ENCODE results near the gene TRIP11.

The TRIP11 gene

DNA sequence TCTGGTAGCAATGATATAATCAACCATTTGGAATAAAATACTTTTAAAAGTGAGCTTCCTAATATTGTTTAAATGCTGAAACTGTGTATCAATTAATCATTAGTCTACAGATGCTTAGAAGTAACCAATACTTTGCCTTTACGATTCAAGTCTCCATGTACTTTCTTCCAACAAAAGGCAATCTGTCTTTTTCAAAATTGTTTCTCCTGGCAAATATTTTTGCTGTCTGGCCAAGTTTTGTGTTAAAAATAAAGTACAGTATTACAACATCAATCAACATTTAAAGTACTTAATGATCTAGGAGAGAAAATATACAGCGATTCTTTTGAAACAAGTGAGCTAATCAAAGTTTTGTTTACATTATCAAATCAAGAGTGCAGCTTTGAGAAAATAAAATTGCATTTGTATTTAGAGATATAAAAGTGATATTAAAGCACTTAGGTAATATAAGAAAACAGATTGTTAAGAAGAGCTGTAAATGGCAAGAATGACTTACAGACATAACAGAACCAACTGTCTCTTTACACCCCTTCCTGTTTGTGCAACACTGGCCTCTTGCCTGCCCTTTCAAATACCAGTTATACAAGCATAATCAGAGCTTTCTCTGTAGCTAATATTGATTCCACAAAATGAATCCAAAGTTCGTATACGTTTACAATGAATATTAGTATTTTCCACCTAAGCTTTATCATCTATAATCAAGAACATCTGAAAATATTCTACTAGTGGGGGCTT is 54.2 kb downstream of the TRIP11 start:
- Histone ChIP-seq H3K4me3 (ENCODE audit: low read depth in 1 of 2, low read length in 1 of 2) (no peak overlapping the region), H3K27me3 (no peaks in the 10 kb centered on the region), H3K4me1 (ENCODE audit: control insufficient read depth in 1 of 2, insufficient read depth in 1 of 2, low read depth in 1 of 2, low read length in 1 of 2) (peaks cover 8 to 12% of the 10 kb centered on the region in 2 experiments), H3K9me3 (no peaks in the 10 kb centered on the region), H3K27ac (no peak overlapping the region), H3K36me3 (peaks cover 47% of the 10 kb centered on the region)
- no peak for TF ChIP-seq CTCF (IDR thresholded peaks at IDR 0.05)

DNA sequence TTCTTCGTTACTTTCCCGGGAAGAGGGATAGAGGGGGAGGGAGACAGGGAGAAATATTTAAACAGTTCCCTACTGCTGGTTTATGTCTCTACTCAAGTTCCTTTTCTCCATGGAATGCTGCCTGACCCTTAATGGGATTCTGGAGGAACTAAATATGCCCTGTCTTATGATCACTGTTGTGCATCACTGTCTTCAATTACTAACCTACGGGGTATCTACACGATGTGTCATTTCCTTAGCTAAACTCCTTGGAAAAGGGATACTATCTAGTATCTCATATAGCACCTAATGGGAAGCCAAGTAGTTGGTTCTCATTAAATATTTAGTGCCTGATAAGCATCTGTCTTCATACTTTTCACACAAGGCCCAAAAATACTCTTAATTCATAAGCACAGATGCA is 54.9 kb downstream of the TRIP11 start:
- no peaks in the 10 kb centered on the region for H3K9me3 ChIP-seq
- peaks cover 8 to 12% of the 10 kb centered on the region in 2 experiments for H3K4me1 ChIP-seq (ENCODE audit: control insufficient read depth in 1 of 2, insufficient read depth in 1 of 2, low read depth in 1 of 2, low read length in 1 of 2)
- H3K4me3 ChIP-seq (ENCODE audit: low read depth in 1 of 2, low read length in 1 of 2) = no peak overlapping the region
- no peak for TF ChIP-seq CTCF (IDR thresholded peaks at IDR 0.05)
- no peaks in the 10 kb centered on the region for H3K27me3 ChIP-seq
- no peak overlapping the region for H3K27ac ChIP-seq
- peaks cover 46% of the 10 kb centered on the region for H3K36me3 ChIP-seq

DNA sequence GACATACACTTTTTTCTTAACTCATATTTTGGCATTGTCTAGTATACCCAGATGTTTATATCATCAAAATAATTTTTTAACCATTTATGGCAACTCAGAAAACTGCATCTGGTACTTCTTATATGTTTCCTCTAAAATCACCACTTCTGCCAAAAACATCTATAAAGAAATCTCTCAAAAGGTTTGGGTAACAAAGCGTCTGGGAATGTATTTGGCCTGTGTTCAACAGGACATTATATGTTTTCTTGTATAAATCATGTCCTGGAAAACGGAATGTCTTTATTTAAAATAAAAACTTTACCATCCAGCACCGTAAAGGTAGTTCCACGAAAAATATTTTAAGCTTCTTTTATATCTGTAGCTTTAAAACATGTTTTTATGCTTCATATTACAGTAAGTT is 56.3 kb downstream of the TRIP11 start:
- Histone ChIP-seq H3K27ac (no peak overlapping the region), H3K27me3 (no peaks in the 10 kb centered on the region), H3K9me3 (no peaks in the 10 kb centered on the region), H3K4me1 (ENCODE audit: control insufficient read depth in 1 of 2, insufficient read depth in 1 of 2, low read depth in 1 of 2, low read length in 1 of 2) (peaks cover 8 to 12% of the 10 kb centered on the region in 2 experiments), H3K36me3 (peaks cover 38% of the 10 kb centered on the region), H3K4me3 (ENCODE audit: low read depth in 1 of 2, low read length in 1 of 2) (no peak overlapping the region)
- no peak for TF ChIP-seq CTCF (IDR thresholded peaks at IDR 0.05)

DNA sequence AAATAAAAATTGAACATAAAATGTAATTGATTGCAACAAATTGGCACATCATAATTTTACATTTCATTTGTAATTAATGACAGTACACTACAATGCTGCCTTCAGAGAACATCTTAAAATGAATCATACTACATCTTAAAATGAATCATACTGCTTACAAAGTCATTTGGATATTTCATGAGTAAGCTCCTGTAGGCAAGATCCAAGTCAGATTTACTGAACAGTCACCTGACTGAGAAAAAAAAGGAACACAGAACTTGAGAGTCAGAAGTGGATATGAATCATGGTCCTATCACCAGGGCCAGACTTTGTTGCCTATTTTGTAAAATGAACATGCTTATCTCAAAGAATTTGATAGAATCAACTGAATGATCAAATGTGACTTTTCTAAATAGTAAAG is 59.7 kb downstream of the TRIP11 start:
- H3K36me3 ChIP-seq = peaks cover 25% of the 10 kb centered on the region
- H3K27ac ChIP-seq = no peak overlapping the region
- no peaks in the 10 kb centered on the region for H3K27me3 ChIP-seq
- H3K9me3 ChIP-seq = no peaks in the 10 kb centered on the region
- no peak for TF ChIP-seq CTCF (IDR thresholded peaks at IDR 0.05)
- no peak overlapping the region for H3K4me3 ChIP-seq (ENCODE audit: low read depth in 1 of 2, low read length in 1 of 2)
- H3K4me1 ChIP-seq (ENCODE audit: control insufficient read depth in 1 of 2, insufficient read depth in 1 of 2, low read depth in 1 of 2, low read length in 1 of 2) = no peaks in the 10 kb centered on the region

GRCh38 chr14:91977884-91978283 is 62.0 kb downstream of the TRIP11 start:
- H3K27ac ChIP-seq = no peak overlapping the region
- H3K9me3 ChIP-seq = no peaks in the 10 kb centered on the region
- no peak for TF ChIP-seq CTCF (IDR thresholded peaks at IDR 0.05)
- no peak overlapping the region for H3K4me3 ChIP-seq (ENCODE audit: low read depth in 1 of 2, low read length in 1 of 2)
- peaks cover 38% of the 10 kb centered on the region for H3K36me3 ChIP-seq
- no peaks in the 10 kb centered on the region for H3K4me1 ChIP-seq (ENCODE audit: control insufficient read depth in 1 of 2, insufficient read depth in 1 of 2, low read depth in 1 of 2, low read length in 1 of 2)
- no peaks in the 10 kb centered on the region for H3K27me3 ChIP-seq
